GM18511 (cell line): ENCODE results near the gene CDC42BPA.

Experiments used
- ATAC-seq: cut with Tn5 transposase; IDR thresholded peaks from one replicate; pipeline ENCODE4 v1.9.1; 2021; ENCODE audit warnings: mild to moderate bottlenecking, moderate library complexity; ENCODE audit not compliant: unreplicated experiment

The CDC42BPA gene

GRCh38 chr1:226983247-226983991, 334.9 kb downstream of the CDC42BPA start:
- ATAC-seq = no peak

DNA sequence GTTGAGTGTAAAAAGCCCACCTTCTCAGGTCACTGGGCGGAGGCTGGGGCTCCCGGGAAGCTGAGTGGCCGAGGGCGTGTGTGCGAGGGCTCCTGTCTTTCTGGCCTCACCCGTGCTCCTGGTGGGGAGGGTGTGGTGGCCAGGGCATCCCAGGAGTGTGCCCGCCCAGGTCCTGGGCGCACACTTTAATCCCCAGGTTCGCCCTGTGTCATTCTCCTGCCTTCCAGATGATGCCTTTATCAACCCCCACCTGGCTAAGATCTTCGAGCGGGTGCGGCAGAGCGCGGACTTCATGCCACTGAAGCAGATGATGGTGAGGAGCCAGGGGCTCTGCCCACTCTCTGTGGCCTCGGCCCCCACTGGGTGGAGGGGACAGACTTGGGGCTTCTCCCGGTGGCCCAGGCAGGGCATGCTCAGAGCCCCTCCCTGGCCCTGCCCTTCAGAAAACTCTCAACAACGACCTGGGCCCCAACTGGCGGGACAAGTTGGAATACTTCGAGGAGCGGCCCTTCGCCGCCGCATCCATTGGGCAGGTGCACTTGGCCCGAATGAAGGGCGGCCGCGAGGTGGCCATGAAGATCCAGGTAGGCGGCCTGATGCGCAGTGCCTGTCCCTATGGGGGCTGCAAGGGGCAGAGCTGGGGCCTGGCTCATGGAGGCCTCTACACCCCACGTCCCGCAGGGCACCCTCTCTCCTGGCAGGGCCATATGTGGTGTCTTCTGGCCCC, 335.7 kb downstream of the CDC42BPA start:
- ATAC-seq = no peak

DNA sequence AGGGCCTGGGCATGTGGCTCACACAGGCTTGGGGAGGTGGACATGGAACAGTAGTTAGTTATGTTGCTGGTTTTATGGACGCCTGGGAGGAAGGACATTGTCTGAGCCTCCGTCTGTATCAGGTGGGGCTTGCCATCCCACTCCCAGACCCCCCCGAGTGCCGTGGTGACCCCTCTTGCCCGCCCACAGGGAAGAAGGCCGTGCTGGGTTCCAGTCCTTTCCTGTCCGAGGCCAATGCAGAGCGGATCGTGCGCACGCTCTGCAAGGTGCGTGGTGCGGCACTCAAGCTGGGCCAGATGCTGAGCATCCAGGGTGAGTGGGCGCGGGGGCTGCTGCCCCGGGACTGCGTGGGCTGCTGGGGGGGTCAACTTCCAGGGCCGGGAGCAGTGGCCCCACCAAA, 336.5 kb downstream of the CDC42BPA start:
- ATAC-seq = no peak

DNA sequence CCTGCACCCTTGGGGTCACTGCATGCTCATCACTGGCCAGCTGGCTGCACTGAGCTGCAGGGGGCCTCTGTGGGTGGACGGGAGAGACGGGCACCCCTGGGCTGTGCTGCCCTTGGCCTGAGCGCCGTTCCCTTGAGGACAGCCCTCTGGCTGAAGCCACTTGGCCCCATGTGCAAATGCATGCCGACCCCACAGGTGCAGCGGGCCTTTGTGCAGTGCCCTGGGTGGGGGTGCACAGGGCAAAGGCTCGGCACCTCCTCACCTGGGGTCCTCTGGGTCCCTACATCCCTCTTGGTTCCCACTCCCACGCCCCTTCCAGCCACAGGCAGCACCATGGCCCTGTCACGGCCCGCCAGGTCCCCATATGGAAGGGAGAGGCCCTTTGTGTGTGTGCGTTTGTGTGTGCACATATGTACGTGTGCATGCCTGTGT, 336.9 kb downstream of the CDC42BPA start:
- no peak for ATAC-seq

DNA sequence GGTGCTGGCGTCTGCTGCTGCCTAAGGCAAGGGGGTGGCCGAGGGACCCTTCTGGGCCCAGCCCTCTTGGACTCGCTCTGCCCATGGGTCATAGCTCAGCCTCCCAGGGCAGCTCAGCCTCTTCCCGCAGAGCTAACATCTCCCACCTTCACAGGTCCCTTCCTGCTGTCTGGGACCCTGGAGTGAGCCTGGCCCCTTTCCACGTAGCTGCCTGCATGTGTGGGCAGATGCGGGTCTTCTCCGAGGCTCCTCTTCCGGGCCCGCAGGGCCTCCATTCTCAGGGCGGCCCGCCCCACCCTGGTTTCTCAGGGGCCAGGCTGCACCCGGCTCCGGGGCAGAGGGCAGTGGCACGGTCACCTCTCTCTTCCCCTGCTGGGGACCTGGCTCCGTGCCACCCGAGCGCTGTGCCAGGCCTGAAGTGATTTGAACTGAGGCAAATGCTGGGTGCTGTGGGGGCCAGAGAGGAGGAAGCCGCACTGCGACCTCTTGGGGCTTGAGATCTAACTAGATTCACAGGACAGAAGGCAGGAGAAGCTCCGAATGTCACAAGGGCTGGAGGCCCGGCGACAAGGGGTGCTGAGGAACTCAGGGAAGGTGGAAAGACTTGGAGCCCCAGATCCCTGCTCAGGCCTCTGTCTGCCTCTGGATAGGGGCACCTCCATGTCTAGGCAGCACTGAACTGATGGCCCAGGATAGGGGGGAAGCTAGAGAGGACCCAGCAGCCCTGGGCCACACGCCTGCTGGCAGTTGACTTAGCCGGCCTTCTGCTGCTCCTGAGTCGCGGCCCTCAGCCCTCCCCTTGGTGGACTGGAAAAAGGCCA, 337.5 kb downstream of the CDC42BPA start:
- no peak for ATAC-seq

DNA sequence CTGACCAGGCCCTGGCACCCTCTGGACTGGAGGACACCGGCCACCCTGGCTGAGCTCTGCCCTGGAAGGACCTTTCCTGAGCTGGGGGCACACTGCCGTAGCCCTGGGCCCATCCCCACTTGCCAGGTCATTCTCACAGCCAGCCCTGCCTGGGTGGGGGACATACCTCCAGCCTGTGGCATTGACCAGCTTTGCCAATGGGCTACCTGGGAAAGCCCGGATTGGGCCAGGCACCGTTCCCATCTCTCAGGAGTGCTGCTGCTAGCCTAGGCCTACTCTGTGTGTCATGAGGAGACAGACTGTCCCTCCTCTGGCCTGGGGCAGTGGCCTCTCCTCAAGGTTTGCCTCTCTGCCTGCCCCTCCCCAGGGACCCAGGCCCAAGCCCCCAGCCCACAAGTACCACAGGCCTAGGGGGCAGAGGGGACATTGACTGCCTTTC, 338.2 kb downstream of the CDC42BPA start:
- ATAC-seq = no peak

- ATAC-seq = no peak
Observed at GRCh38 chr1:226979517-226980121, 338.7 kb downstream of the CDC42BPA start.

DNA sequence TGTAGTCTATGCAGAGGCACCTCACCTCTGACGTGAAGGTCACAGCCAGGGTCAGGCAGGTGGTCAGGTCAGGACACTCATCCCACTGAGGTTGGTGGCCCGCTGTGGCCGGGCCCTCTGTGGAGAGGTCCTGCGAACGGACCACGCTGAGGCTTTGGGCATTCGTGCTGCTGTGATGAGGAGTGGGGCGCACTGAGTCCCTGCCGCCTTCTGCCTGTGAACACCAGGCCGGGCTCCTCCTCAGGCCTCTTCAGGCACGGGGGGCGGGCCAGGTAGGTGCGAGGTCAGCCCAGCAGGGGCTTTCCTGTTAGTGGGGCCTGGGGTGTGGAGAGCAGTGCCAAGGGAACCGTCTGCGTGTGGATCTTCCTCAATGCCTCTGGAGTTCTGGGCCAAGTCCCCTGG, 339.2 kb downstream of the CDC42BPA start:
- ATAC-seq = no peak

DNA sequence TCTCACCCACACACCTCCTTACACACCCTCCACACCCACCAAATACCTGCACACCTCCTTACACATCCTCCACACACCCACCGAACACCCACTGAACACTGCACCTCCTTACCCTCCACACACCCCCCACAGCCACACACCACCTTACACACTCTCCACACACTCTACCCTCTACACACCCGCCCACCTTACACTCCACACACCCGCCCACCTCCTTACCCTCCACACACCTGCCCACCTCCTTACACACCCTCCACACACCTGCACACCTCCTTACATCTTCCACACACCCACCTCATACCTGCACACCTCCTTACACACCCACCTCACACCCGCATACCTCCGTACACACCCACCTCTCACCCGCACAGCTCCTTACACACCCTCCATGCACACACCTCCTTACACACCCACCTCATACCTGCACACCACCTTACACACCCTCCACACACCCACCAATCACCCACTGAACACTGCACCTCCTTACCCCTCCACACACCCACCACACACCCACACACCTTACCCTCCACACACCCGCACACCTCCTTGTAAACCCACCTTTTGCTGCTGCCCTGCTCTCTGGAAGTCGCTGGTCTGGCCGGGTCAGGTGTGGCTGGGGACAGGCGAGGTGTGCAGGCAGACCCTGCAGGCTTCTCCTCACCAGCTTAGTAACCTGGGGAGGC, 339.7 kb downstream of the CDC42BPA start:
- no peak for ATAC-seq

DNA sequence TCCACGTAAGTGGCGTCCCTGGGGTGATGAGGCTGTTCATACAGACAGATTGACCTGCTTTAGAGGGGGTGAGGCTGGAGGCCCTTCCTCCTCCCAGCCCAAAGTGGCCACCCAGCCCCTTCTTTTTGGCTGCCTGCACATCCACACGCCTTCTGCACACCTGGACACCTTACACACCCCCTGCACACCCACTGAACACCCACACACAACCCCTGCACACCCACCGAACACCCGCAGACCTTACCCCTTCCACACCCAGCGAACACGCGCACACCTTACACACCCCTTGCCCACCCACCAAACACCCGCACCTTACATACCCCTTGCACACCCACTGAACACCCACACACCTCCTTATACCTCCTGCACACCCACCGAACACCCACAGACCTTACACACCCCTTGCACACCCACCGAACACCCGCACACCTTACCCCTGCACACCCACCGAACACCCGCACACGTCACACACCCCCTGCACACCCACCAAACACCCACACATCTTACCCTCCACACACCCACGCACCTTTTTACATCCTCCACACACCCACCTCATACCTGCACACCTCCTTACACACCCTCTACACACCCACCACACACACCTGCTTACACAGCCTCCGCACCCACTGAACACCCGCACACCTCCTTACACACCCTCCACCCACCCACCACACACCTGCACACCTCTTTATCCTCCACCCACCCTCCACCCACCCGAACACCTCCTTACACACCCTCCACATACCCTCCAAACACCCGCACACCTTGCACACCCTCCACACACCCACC, 340.5 kb downstream of the CDC42BPA start:
- ATAC-seq = no peak

- no peak for ATAC-seq
Observed at GRCh38 chr1:226976978-226977642, 341.2 kb downstream of the CDC42BPA start.

- ATAC-seq = no peak
Observed at GRCh38 chr1:226976276-226976977, 341.9 kb downstream of the CDC42BPA start.

GRCh38 chr1:226975259-226976250, 342.7 kb downstream of the CDC42BPA start:
- ATAC-seq = no peak

GRCh38 chr1:226974544-226975258, 343.6 kb downstream of the CDC42BPA start:
- no peak for ATAC-seq

DNA sequence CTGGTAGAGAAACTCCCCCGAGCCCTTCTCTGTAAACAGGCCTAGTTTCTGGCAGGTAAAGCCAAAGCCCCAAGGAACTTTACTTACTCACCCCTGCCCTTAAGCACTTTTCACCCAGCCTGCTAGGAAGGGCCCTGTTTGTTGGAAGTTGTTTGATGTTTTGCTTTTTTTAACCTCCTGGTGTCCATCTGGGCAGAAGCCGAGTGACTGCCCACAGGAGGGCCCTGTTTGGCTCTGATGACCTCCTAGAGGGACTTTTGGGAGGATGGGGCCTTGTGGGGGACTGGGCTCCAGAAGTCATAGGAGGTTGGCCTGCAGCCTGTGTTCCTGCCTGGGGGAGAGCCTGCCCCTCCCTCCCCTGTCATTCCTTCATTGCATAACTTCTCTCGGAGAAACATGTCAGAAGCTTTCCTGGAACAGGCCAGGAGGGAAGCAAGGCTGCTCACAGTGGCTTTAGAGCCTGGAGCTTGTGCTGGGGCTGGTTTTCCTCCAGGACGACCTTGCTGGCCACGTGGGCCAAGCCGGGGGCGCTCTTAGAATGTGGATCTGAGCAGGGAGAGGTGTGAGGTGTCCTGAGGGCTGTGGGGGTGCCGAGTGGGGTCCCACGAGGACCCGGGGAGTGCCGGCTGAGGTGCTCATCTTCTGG, 344.3 kb downstream of the CDC42BPA start:
- no peak for ATAC-seq

- no peak for ATAC-seq
Observed at GRCh38 chr1:226973371-226973897, 344.9 kb downstream of the CDC42BPA start.
